Breast epithelium (tissue), 3 donors: ENCODE results near the gene MLST8.

ENCODE experiments used
- CTCF ChIP-seq, 3 donors: fragments of 450-650 bp; IDR thresholded peaks; one replicate each; pipeline ENCODE4 v1.5.1; 2016 to 2017; ENCODE audit warnings: antibody characterized with exemption in 3 of 3, mild to moderate bottlenecking in 3 of 3, moderate library complexity in 3 of 3
- POLR2A ChIP-seq: fragments of 450-650 bp; IDR thresholded peaks from one replicate; pipeline ENCODE4 v1.6.1; 2016; ENCODE audit warnings: antibody characterized with exemption, mild to moderate bottlenecking, moderate library complexity

GRCh38 chr16:2170587-2171435, 34.4 kb upstream of the MLST8 start:
- TF ChIP-seq POLR2A (no peak), CTCF (IDR thresholded peaks at IDR 0.05) (no peak)
